Cerebellar cortex (tissue), 1 donor: ENCODE measurements around the gene MTERF1.
"Not testable (repeated sequence)": the region's sequence is repeated elsewhere in the genome, so short reads cannot be mapped to it uniquely, and the experiment has no call there.

Source experiments
- DNase-seq: peaks from one replicate; pipeline ENCODE4 v3.0.0-alpha.2; 2015; ENCODE audit warnings: low spot score

Gene MTERF1

DNA sequence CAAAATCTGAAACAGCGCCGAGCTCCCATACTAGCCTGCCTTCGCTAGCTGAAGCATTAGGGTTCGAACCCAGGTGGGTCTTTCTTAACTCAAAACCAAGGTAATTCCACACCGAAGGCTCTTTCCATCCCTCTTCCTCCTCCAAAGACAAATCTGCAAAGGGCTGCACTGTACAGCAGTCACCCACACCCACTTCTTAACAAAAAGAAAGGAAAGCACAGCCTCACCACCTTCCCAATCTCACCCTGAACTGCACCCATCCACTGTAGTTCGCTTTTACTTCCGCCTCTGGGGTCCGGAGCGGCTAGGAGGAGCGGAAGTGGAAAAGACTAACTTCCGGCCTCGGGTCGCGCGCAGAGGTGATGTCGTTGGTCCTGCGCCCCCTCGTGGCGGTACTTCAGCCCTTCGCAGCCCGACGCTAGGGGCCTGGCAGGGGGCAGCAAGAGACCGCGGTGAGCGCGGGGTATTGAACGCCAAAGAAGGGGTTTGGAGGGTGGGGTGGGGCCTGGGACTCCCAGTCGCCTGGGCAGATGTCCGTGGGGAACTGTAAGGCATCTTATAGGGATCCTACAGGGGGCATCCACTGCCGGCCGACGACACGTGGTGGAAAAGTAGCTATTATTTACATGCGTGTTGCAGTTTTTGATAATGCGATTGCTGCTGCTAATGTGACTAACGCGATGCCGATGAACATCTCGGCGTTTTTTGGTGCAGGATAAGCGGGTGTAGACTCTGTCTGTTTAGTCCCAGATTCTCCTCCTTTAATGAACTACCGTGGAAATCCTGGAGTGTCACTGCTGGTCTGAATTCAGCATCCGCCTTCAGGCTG is at the start of gene MTERF1:
Gene MTERF1, minus strand, starts transcription at position 290 of the 829 bp plus-strand sequence. CDS start 619 bp downstream, outside the sequence.
- peak; percentile 91 for DNase-seq

DNA sequence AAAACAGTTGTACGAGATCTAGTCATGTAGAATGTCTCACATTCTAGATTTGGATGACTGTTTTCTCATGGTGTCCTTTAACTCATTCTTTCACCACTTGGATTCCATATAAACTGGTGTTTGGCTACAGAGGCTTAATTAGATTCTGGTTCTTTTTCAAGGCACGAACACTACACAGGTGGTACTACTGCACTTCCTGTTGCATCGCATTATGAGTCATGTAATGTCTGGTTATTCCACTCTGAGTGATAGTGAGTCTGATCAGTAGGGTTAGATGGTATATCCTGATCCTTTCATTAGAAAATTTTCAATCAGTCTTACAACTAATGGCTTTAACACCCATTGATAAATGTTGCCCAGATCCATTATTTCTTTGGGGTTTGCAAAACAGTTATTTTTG is 49.0 kb upstream of the MTERF1 start:
- no peak for DNase-seq

- no peak for DNase-seq
Observed at GRCh38 chr7:91927912-91928311, 47.4 kb upstream of the MTERF1 start.

DNA sequence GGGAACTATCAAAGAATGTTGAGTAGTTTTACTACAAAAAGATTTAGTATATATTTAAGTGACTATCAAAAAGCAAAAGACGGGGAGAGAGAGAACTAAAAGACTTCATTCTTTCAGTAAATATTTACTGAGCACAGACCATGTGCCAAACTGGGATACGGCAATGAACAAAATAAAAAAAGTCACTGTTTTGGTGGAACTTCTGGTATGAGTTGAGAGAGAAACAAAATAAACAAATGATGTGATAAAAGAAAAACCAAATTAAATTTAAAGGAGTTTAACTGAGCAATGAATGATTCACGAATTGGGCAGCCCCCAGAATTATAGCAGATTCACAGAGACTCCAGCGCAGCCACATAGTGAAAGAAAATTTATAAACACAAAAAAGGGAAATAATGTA is 42.4 kb upstream of the MTERF1 start:
- no peak for DNase-seq

DNA sequence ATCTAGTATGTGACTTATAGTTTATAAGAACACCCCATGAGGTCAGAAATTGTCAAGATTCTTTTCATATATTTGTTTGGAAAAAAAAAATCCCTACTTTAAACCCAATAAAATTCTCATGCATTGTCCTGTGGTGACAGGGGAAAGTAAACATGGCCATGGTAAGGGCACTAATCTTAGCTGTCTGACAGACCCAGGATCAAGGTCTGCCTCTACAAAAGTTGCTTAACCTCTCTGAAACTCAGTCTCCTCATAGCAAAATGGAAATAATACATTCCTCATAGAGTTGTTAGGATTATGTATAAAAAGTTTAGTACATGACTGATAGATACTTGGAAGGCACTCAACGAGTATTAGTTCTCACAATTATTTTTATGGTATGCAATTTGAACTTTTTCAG is 37.9 kb upstream of the MTERF1 start:
- no peak for DNase-seq

DNA sequence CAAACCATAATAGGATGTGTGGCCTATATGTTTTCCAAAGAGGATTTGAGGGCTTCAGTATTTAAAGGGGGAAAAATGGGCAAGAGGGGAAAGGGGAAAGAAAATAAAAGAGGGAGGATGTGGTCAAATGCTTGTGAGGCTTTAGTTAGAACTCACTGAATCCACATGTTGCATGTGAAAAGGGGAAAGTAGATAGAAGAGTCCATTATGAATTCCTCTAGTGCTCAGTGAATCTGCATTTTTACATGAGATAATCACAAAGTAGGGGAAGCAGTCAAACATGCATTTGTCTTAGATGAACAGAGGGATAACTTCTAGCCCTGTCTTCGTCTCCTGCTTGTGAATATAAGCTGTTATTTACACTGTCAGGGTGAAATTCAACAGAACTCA is 35.5 kb upstream of the MTERF1 start:
- DNase-seq: no peak

DNA sequence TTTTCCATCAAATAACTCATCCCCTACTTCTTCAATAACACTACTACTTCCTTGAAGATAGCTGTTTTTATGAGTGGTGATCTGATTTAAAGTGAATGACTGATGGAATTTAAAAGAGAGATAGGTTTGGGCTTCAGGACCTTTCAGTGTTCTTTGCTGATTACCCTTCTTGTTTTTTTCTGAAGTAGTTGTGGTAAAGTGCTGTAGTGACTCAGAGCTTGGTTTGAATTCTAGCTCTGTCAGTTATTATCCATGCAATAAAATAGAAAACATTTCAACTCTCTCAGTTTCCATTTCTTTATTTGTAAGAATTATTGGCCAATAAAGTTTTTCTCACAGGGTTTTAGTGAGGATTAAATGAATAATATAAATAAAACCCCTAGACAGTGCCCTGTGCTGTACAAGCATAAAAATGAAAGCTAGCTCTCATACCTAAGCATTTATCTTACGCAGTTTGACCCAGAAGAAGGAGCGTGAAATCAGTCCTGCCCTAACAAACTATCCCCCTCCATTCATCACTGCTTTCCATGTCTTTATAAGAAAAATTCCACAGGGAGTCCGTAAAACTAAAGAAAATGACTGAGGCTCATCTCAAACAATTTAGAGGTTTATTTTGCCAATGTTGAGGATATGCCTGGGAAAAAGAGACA is 35.0 kb upstream of the MTERF1 start:
- DNase-seq: no peak

DNA sequence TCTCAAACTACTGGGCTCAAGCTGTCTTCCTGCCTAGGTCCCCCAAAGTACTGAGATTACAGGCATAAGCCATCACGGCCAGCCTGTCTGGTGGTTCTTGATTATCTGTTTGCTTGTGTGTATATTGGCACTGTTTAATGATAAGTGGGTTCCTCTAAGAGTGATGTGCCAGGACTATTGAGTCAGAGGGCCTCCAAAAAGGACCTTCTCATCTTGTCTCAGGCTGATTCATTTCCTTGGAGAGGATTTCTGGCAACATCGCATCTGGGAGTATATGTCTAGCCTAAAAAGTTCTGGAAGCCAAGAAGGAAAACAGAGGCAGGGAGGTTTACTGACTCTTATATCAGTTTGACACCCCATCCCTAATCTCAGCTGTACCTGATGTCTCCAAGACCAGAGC is 33.1 kb upstream of the MTERF1 start:
- no peak for DNase-seq

- no peak for DNase-seq
Observed at GRCh38 chr7:91912494-91912893, 32.0 kb upstream of the MTERF1 start.

DNA sequence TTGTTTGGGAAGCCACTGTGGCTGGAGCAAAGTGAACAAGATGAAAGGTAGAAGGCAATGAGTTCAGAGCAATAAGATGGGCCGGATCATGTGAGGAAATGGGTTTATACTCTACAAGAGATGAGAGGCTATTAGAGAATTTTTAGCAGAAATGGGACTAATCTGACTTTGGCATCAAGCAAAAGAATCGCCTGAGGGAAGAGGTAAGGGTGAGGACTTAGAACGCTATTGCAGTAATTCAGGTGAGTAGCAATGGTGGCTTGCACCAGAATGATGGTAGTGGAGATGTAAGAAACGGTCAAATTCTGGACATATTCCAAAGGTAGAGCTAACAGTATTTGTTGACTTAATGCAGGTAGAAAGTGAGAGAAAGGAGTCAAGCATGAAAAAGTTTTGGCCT is 30.6 kb upstream of the MTERF1 start:
- no peak for DNase-seq

DNA sequence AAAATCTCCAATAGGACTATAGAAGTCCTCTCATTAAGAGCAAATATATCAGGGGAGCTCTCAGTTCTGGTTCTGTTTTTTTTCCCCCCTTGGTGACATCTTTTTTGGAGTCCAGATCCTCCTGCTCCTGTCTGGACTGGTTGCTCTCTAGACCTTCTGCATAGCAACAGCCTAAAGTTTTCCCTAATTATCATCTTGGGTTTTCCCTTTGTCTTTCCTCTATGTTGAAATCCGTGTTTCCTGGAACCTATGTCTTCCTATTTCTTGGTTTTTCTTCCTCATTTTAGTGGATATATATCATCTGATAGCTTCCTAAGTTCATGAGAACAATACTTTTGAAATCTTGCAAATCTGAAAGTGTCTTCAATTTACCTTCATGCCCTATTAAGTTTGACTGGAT is 29.7 kb upstream of the MTERF1 start:
- no peak for DNase-seq

- no peak for DNase-seq
Observed at GRCh38 chr7:91899563-91899962, 19.1 kb upstream of the MTERF1 start.

DNA sequence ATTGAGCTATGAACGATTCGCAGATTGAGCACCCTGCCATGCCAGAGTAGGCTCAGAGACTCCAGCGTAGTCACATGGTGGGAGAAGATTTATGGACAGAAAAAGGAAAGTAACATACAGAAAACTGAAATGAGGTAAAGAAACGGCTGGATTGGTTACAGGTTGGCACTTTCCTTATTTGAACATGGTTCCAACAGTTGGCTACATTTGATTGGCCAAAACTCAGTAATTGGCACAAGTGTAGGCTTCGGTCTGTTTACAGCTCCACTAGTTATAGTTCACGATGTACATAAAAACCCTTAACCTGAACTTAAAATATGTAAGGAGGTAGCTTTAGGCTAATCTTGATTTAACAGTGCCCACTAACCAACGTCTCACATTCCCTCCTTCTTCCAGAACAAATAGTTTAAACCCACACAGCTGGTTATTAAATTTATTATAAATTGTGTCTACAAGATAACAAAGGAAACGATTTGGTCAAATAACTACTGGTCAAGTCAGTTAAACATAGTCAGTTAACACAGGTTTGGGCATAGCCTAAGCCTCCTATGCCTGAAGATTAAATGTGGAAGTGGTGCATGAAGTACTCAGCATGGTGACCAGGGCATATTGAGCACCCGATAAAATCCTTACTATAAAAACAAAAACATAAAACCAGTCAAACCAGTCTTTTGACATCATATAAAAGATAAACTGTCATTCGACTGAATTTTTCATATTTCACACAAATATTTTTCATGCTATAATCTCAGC is 17.9 kb upstream of the MTERF1 start:
- DNase-seq: no peak

GRCh38 chr7:91894781-91895480 is 14.4 kb upstream of the MTERF1 start:
- peak; percentile 23 for DNase-seq

- not testable (repeated sequence) for DNase-seq
Observed at GRCh38 chr7:91893699-91894098, 13.2 kb upstream of the MTERF1 start.

GRCh38 chr7:91892821-91893340 is 12.4 kb upstream of the MTERF1 start:
- DNase-seq: no peak

- DNase-seq: no peak
Observed at GRCh38 chr7:91892099-91892705, 11.7 kb upstream of the MTERF1 start.

GRCh38 chr7:91888271-91889175 is 8.0 kb upstream of the MTERF1 start:
- DNase-seq: not testable (repeated sequence)

GRCh38 chr7:91887336-91888213 is 7.1 kb upstream of the MTERF1 start:
- not testable (repeated sequence) for DNase-seq
